CD4-positive, alpha-beta T cell (primary cell): ENCODE results near the gene GAREM1. TPM values are rescaled to one million over a fixed set of nuclear protein-coding genes. Genes with fewer than 3 reads are reported as not detected.
"Not testable (repeated sequence)": the region's sequence is repeated elsewhere in the genome, so short reads cannot be mapped to it uniquely, and the experiment has no call there.

Source experiments
- ATAC-seq: fragments of 200-7000 bp; cut with Tn5 transposase; one replicate; pipeline ENCODE4 v1.10.0; 2022; ENCODE audit warnings: mild to moderate bottlenecking; ENCODE audit not compliant: poor library complexity
- CTCF ChIA-PET: fragments of 350-600 bp; sonication (Branson Sonifier 250); formaldehyde crosslinking; loops from one replicate; lab custom pipeline; 2021; ENCODE audit warnings: antibody characterized with exemption, inconsistent platforms; lab: Charles Lee
- POLR2A ChIA-PET: fragments of 350-600 bp; sonication (Branson Sonifier 250); formaldehyde crosslinking; loops from one replicate; lab custom pipeline; 2021; ENCODE audit warnings: antibody characterized with exemption, inconsistent platforms; lab: Charles Lee
- DNase-seq, 14 experiments: peaks; one replicate each; pipeline ENCODE4 v3.0.0-alpha.2; 2013 to 2020; ENCODE audit warnings: mixed read lengths in 2 of 14
- H3K27ac ChIP-seq, 2 donors: one replicate each; pipeline versions ENCODE4 v1.5.1 to v1.7.0; 2013; ENCODE audit warnings: low read length in 2 of 2, low read depth in 1 of 2, mild to moderate bottlenecking in 1 of 2
- H3K27me3 ChIP-seq, 2 experiments: 1 replicate in 1 of 2; 2 replicates in 1 of 2; pipeline versions ENCODE4 v1.6.1 to v1.7.0; 2013; ENCODE audit warnings: low read length in 2 of 2, control low read depth in 1 of 2, mild to moderate bottlenecking in 1 of 2, moderate library complexity in 1 of 2; ENCODE audit not compliant: insufficient read depth in 2 of 2, control insufficient read depth in 1 of 2
- H3K36me3 ChIP-seq: one replicate; pipeline ENCODE4 v1.6.1; 2013; ENCODE audit warnings: low read length, control low read depth; ENCODE audit not compliant: insufficient read depth
- H3K4me1 ChIP-seq: one replicate; pipeline ENCODE4 v1.6.1; 2013; ENCODE audit warnings: low read length, control low read depth; ENCODE audit not compliant: insufficient read depth
- H3K4me3 ChIP-seq: one replicate; pipeline ENCODE4 v1.5.1; 2013; ENCODE audit warnings: mild to moderate bottlenecking, low read length, moderate library complexity
- H3K9me3 ChIP-seq, 2 experiments: 1 replicate in 1 of 2; 2 replicates in 1 of 2; pipeline versions ENCODE4 v1.6.1 to v1.7.0; 2013; ENCODE audit warnings: low read length in 2 of 2, mild to moderate bottlenecking in 2 of 2, control low read depth in 1 of 2, moderate library complexity in 1 of 2; ENCODE audit not compliant: control insufficient read depth in 1 of 2, insufficient read depth in 1 of 2
- H3K27ac Mint-ChIP-seq: one replicate; pipeline ENCODE4 v1.8.0; 2020; ENCODE audit warnings: mixed read lengths
- H3K27me3 Mint-ChIP-seq: one replicate; pipeline ENCODE4 v1.8.0; 2021; ENCODE audit warnings: mixed read lengths
- H3K36me3 Mint-ChIP-seq: one replicate; pipeline ENCODE4 v1.8.0; 2021; ENCODE audit warnings: low read depth, mixed read lengths
- H3K4me1 Mint-ChIP-seq: one replicate; pipeline ENCODE4 v1.8.0; 2021; ENCODE audit warnings: low read depth, mixed read lengths
- H3K4me3 Mint-ChIP-seq: one replicate; pipeline ENCODE4 v1.8.0; 2020; ENCODE audit warnings: mild to moderate bottlenecking, mixed read lengths
- H3K9me3 Mint-ChIP-seq: one replicate; pipeline ENCODE4 v1.8.0; 2020; ENCODE audit warnings: mixed read lengths
- intact Hi-C, 2 experiments: fragments of 100-400 bp; cut with DNase I in 1 of 2; cut with micrococcal nuclease in 1 of 2; formaldehyde crosslinking; loops; one replicate each; pipeline versions ENCODE4 v1.15.1 to v1.9.0; 2023 to 2025; cut with DNase I, micrococcal nuclease
- total RNA-seq, 174 experiments: library from RNA in 2 of 174; stranded (reverse) in 2 of 174; gene quantifications; one replicate each; pipeline ENCODE4 v1.2.3 and lab custom pipeline; 2021 to 2026
- TF ChIP-seq, protein P1 (sequence below): fragments of 200-600 bp; IDR thresholded peaks from one replicate; pipeline ENCODE4 v1.8.0; 2022; ENCODE audit warnings: antibody characterized with exemption, mild to moderate bottlenecking

The GAREM1 gene
- total RNA-seq, 2 experiments from 2014 or later, result 0.14 to 0.34 TPM

DNA sequence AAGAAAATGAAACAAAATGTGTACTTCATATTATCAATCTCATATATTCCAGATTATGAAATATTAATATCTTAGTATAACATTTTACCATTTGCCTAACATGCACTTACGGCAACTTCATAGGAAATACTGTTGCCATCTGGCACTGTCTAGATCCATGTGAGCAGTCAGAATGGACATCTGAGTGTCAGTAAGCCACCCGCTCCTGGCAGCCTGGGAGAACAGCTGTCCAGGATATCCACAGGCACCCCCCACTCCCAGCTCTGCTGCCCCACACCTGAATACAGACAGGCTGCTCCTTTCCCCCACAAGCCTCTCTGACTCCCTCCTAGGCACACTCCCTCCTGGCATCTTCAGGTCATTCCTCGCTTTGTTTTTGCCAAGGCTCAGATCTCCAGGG is 127.0 kb downstream of the GAREM1 start:
- Mint-ChIP-seq H3K9me3 (no peaks in the 10 kb centered on the region), H3K27me3 (peaks cover 15% of the 10 kb centered on the region), H3K4me3 (no peak overlapping the region), H3K4me1 (no peaks in the 10 kb centered on the region), H3K27ac (no peak overlapping the region), H3K36me3 (no peaks in the 10 kb centered on the region)
- H3K27ac ChIP-seq, result no peak overlapping the region
- H3K27me3 ChIP-seq, result peaks cover 0 to 9% of the 10 kb centered on the region in 2 experiments
- no peaks in the 10 kb centered on the region for H3K36me3 ChIP-seq
- ATAC-seq (no peak), DNase-seq (no peak)
- intact Hi-C loops, result no loop called here
- POLR2A ChIA-PET, result no interaction called here
- no peaks in the 10 kb centered on the region for H3K9me3 ChIP-seq
- TF ChIP-seq, protein P1, sequence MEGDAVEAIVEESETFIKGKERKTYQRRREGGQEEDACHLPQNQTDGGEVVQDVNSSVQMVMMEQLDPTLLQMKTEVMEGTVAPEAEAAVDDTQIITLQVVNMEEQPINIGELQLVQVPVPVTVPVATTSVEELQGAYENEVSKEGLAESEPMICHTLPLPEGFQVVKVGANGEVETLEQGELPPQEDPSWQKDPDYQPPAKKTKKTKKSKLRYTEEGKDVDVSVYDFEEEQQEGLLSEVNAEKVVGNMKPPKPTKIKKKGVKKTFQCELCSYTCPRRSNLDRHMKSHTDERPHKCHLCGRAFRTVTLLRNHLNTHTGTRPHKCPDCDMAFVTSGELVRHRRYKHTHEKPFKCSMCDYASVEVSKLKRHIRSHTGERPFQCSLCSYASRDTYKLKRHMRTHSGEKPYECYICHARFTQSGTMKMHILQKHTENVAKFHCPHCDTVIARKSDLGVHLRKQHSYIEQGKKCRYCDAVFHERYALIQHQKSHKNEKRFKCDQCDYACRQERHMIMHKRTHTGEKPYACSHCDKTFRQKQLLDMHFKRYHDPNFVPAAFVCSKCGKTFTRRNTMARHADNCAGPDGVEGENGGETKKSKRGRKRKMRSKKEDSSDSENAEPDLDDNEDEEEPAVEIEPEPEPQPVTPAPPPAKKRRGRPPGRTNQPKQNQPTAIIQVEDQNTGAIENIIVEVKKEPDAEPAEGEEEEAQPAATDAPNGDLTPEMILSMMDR, result no peak
- H3K4me3 ChIP-seq, result no peak overlapping the region
- no peaks in the 10 kb centered on the region for H3K4me1 ChIP-seq
- CTCF ChIA-PET, result no interaction called here

DNA sequence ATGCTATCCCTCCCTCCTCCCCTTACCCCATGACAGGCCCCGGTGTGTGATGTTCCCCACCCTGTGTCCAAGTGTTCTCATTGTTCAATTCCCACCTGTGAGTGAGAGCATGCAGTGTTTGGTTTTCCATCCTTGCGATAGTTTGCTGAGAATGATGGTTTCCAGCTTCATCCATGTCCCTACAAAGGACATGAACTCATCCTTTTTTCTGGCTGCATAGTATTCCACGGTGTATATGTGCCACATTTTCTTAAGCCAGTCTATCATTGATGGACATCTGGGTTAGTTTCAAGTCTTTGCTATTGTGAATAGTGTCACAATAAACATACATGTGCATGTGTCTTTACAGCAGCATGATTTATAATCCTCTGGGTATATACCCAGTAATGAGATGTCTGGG is 129.6 kb downstream of the GAREM1 start:
- DNase-seq, H3K9me3 Mint-ChIP-seq, H3K36me3 ChIP-seq, ATAC-seq, H3K9me3 ChIP-seq, H3K27ac Mint-ChIP-seq, H3K4me3 ChIP-seq, H3K27me3 ChIP-seq, POLR2A ChIA-PET, intact Hi-C loops, H3K4me1 ChIP-seq, H3K36me3 Mint-ChIP-seq, CTCF ChIA-PET, H3K4me3 Mint-ChIP-seq, H3K27ac ChIP-seq, H3K4me1 Mint-ChIP-seq: not testable (repeated sequence)
- peaks cover 11% of the 10 kb centered on the region for H3K27me3 Mint-ChIP-seq

DNA sequence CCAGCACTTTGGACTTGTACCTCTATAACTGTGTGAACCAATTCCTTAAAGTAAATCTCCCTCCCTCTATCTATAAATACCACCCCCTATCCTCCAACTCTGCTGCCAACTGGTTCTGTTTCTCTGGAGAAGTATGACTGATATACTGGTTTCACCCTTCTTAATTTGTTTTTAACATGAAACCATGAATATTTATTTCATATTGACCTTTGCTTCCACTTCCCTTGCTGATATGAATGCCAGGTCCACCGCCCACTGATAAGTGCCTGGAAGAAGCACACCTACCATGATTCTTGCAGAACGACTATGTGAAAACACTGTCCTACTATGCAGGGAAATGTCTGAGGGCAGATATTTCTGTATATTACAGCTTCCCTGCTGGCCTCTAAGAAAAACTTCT is 131.6 kb downstream of the GAREM1 start:
- intact Hi-C loops, result no loop called here

DNA sequence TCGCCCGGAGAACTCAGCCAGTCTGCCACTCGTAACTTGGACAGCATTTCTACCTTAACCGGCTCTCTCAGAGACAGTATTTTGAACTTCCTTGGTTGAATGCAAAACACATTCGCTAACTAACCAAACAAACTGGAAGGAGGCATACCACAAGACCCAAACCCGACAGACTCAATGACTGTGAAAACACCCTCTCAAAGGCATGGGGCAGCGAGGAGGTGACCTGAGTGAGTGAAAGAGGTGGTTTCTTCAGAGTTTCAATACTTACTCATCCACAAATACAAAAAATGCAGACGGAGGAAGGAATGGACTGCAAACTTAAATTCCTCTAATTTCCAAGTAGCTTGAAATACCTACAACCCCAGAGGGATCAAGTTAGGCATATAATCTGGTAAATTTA is 132.9 kb downstream of the GAREM1 start:
- no peak for ATAC-seq
- H3K27me3 Mint-ChIP-seq, result peaks cover 11% of the 10 kb centered on the region
- H3K36me3 Mint-ChIP-seq, result no peaks in the 10 kb centered on the region
- no peaks in the 10 kb centered on the region for H3K9me3 Mint-ChIP-seq
- H3K4me1 ChIP-seq, result no peaks in the 10 kb centered on the region
- POLR2A ChIA-PET, result no interaction called here
- no peak for DNase-seq
- no peak overlapping the region for H3K4me3 Mint-ChIP-seq
- no peaks in the 10 kb centered on the region for H3K27me3 ChIP-seq
- CTCF ChIA-PET, result no interaction called here
- intact Hi-C loops, result no loop called here
- no peak overlapping the region for H3K4me3 ChIP-seq
- H3K4me1 Mint-ChIP-seq, result no peaks in the 10 kb centered on the region
- H3K27ac Mint-ChIP-seq, result no peak overlapping the region
- TF ChIP-seq, protein P1, result no peak
- no peaks in the 10 kb centered on the region for H3K36me3 ChIP-seq
- no peaks in the 10 kb centered on the region for H3K9me3 ChIP-seq
- H3K27ac ChIP-seq, result no peak overlapping the region

More for the DNA sequence above, 131.6 kb downstream of the GAREM1 start:
- POLR2A ChIA-PET, result no interaction called here
- Histone ChIP-seq H3K27ac (no peak overlapping the region), H3K36me3 (no peaks in the 10 kb centered on the region), H3K4me3 (no peak overlapping the region), H3K9me3 (no peaks in the 10 kb centered on the region), H3K27me3 (peaks cover 0 to 8% of the 10 kb centered on the region in 2 experiments), H3K4me1 (no peaks in the 10 kb centered on the region)
- CTCF ChIA-PET, result no interaction called here
- TF ChIP-seq, protein P1, result no peak
- ATAC-seq (no peak), DNase-seq (no peak)
- Mint-ChIP-seq H3K4me3 (no peak overlapping the region), H3K9me3 (no peaks in the 10 kb centered on the region), H3K36me3 (no peaks in the 10 kb centered on the region), H3K4me1 (no peaks in the 10 kb centered on the region), H3K27me3 (peaks cover 11% of the 10 kb centered on the region), H3K27ac (no peak overlapping the region)
